Aorta (tissue), 5 donors: Measurements from ENCODE around the gene SMARCE1. TPM values are rescaled to one million over a fixed set of nuclear protein-coding genes. Genes with fewer than 3 reads are reported as not detected.

Experiments
- ATAC-seq: fragments of 200-7000 bp; cut with Tn5 transposase; one replicate; pipeline ENCODE4 v1.9.1; 2022; ENCODE audit warnings: moderate library complexity; ENCODE audit not compliant: low FRiP score
- DNase-seq, 2 donors: peaks; one replicate each; pipeline ENCODE4 v3.0.0-alpha.2; 2020
- H3K27ac ChIP-seq, 2 donors: one replicate each; pipeline ENCODE4 v1.5.1; 2013; ENCODE audit warnings: low read length in 2 of 2, mild to moderate bottlenecking in 2 of 2, moderate library complexity in 2 of 2, control low read depth in 1 of 2, inconsistent platforms in 1 of 2, low read depth in 1 of 2
- H3K27me3 ChIP-seq, 2 donors: one replicate each; pipeline ENCODE4 v1.6.1; 2013; ENCODE audit warnings: control low read depth in 1 of 2, low read length in 1 of 2, mild to moderate bottlenecking in 1 of 2, moderate library complexity in 1 of 2; ENCODE audit not compliant: insufficient read depth in 2 of 2, control insufficient read depth in 1 of 2
- H3K36me3 ChIP-seq, 2 donors: one replicate each; pipeline ENCODE4 v1.6.1; 2013; ENCODE audit warnings: control low read depth in 1 of 2, low read length in 1 of 2, mild to moderate bottlenecking in 1 of 2; ENCODE audit not compliant: insufficient read depth in 2 of 2, control insufficient read depth in 1 of 2
- H3K4me1 ChIP-seq, 2 donors: one replicate each; pipeline ENCODE4 v1.6.1; 2013; ENCODE audit warnings: low read length in 2 of 2, control low read depth in 1 of 2, mild to moderate bottlenecking in 1 of 2, moderate library complexity in 1 of 2; ENCODE audit not compliant: insufficient read depth in 2 of 2, control insufficient read depth in 1 of 2
- H3K4me3 ChIP-seq, 2 donors: one replicate each; pipeline ENCODE4 v1.5.1; 2013; ENCODE audit warnings: low read length in 2 of 2, control low read depth in 1 of 2, mild to moderate bottlenecking in 1 of 2
- H3K9me3 ChIP-seq: one replicate; pipeline ENCODE4 v1.6.1; 2013; ENCODE audit warnings: mild to moderate bottlenecking, low read length; ENCODE audit not compliant: control insufficient read depth
- WGBS, 2 donors: extraction: QIAGEN DNeasy Blood & Tissue Kit; methylation state at CpG; one replicate each; pipeline ENCODE4 v1.1.7; 2013; 5-methylcytosine and 5-hydroxymethylcytosine counted together
- intact Hi-C, 2 donors: fragments of 100-400 bp; cut with DNase I; formaldehyde crosslinking; loops; one replicate each; pipeline versions ENCODE4 v1.14.2 to v1.15.0; 2022
- polyA plus RNA-seq, 2 donors: library from polyadenylated mRNA; stranded (reverse); fragments of 200-250 nt; gene quantifications; one replicate each; pipeline ENCODE4 v1.2.3, GENCODE V29; 2013
- total RNA-seq, 2 donors: library from RNA; stranded (reverse); fragmentation: NEBNext Ultra II Directional; extraction: Animal tissue kit (Norgen Biotek cat#: 25700); gene quantifications; one replicate each; pipeline ENCODE4 v1.2.1, GENCODE V29; 2021
- donor health status: healthy with polysubstance abuse.
- donor health status: Bipolar disorder and iron deficiency.
- donor health status: DM: no; HTN: no; CAD: no.
- donor health status: DM: no; HTN: no; CAD: no.
- donor health status: DM: yes; HTN: yes; CAD: no.

The SMARCE1 gene
- total and polyA plus RNA-seq, 4 donors, result 61.0 to 84.4 (median 76.2) TPM

- Histone ChIP-seq H3K36me3 (no peaks in the 10 kb centered on the region), H3K27ac (no peak overlapping the region), H3K4me1 (no peaks in the 10 kb centered on the region), H3K4me3 (no peak overlapping the region), H3K27me3 (peaks cover 0 to 3% of the 10 kb centered on the region in 2 donors), H3K9me3 (peaks cover 2% of the 10 kb centered on the region)
- intact Hi-C loops, result no loop called here
- WGBS, 2 donors, result 70 to 82% methylated on average over 2 of the region's 2 CpGs
- no peak for DNase-seq
- no peak for ATAC-seq
Measured at GRCh38 chr17:40679523-40679907, 31.9 kb upstream of the SMARCE1 start.

- intact Hi-C loops, result no loop called here
- 48 to 51% methylated on average over 4 of the region's 4 CpGs for WGBS, 2 donors
- Histone ChIP-seq H3K36me3 (no peaks in the 10 kb centered on the region), H3K4me3 (no peak overlapping the region), H3K27me3 (peaks cover 0 to 3% of the 10 kb centered on the region in 2 donors), H3K27ac (no peak overlapping the region), H3K4me1 (no peaks in the 10 kb centered on the region), H3K9me3 (peaks cover 2% of the 10 kb centered on the region)
- DNase-seq (no peak), ATAC-seq (no peak)
Measured at GRCh38 chr17:40678902-40679522, 31.4 kb upstream of the SMARCE1 start.

- ATAC-seq (no peak), DNase-seq (no peak)
- intact Hi-C loops, result no loop called here
- H3K27ac ChIP-seq, result no peak overlapping the region
- peaks cover 2% of the 10 kb centered on the region for H3K9me3 ChIP-seq
- peaks cover 0 to 3% of the 10 kb centered on the region in 2 donors for H3K27me3 ChIP-seq
- no peaks in the 10 kb centered on the region for H3K4me1 ChIP-seq
- 89 to 91% methylated on average over 4 of the region's 4 CpGs for WGBS, 2 donors
- H3K36me3 ChIP-seq, result no peaks in the 10 kb centered on the region
- no peak overlapping the region for H3K4me3 ChIP-seq
Measured at GRCh38 chr17:40675905-40676304, 28.3 kb upstream of the SMARCE1 start.

- 80 to 89% methylated on average over 2 of the region's 2 CpGs for WGBS, 2 donors
- Histone ChIP-seq H3K4me3 (no peak overlapping the region), H3K36me3 (no peaks in the 10 kb centered on the region), H3K27me3 (peaks cover 0 to 3% of the 10 kb centered on the region in 2 donors), H3K9me3 (peaks cover 3% of the 10 kb centered on the region), H3K4me1 (no peaks in the 10 kb centered on the region), H3K27ac (no peak overlapping the region)
- intact Hi-C loops, result no loop called here
- DNase-seq (no peak), ATAC-seq (no peak)
Measured at GRCh38 chr17:40672654-40673053, 25.0 kb upstream of the SMARCE1 start.

- WGBS, 2 donors, result 49 to 55% methylated on average over 4 of the region's 4 CpGs
Measured at GRCh38 chr17:40671282-40671681, 23.7 kb upstream of the SMARCE1 start.

GRCh38 chr17:40666331-40666730 is 18.7 kb upstream of the SMARCE1 start:
- Histone ChIP-seq H3K27ac (no peak overlapping the region), H3K27me3 (peaks cover 0 to 1% of the 10 kb centered on the region in 2 donors), H3K4me3 (no peak overlapping the region), H3K36me3 (no peaks in the 10 kb centered on the region), H3K4me1 (no peaks in the 10 kb centered on the region), H3K9me3 (peaks cover 1% of the 10 kb centered on the region)
- intact Hi-C loops, result no loop called here
- no peak for DNase-seq
- no peak for ATAC-seq

More at GRCh38 chr17:40671282-40671681, 23.7 kb upstream of the SMARCE1 start:
- no peak overlapping the region for H3K27ac ChIP-seq
- H3K4me1 ChIP-seq, result no peaks in the 10 kb centered on the region
- intact Hi-C loops, result no loop called here
- H3K27me3 ChIP-seq, result no peaks in the 10 kb centered on the region
- ATAC-seq, result no peak
- H3K4me3 ChIP-seq, result no peak overlapping the region
- H3K9me3 ChIP-seq, result peaks cover 1% of the 10 kb centered on the region
- no peaks in the 10 kb centered on the region for H3K36me3 ChIP-seq
- no peak for DNase-seq

GRCh38 chr17:40664582-40665333 is 17.1 kb upstream of the SMARCE1 start, which contains the start of gene KRT222:
Gene KRT222 (minus strand): TSS chr17:40665177. CDS start chr17:40665099, 78 bp downstream.
- no peak within 1 kb of the TSS for H3K27ac ChIP-seq
- intact Hi-C loops, result no loop called here
- H3K4me3 ChIP-seq, result no peak within 1 kb of the TSS
- H3K36me3 ChIP-seq, result no peaks in the 10 kb centered on the region
- peaks cover 0 to 3% of the 10 kb centered on the region in 2 donors for H3K27me3 ChIP-seq
- no peak for DNase-seq
- H3K4me1 ChIP-seq, result no peaks in the 10 kb centered on the region
- WGBS, 2 donors, result 11 to 12% methylated on average over 12 of the region's 12 CpGs
- no peak for ATAC-seq
- peaks cover 1% of the 10 kb centered on the region for H3K9me3 ChIP-seq

- Histone ChIP-seq H3K4me1 (no peaks in the 10 kb centered on the region), H3K36me3 (no peaks in the 10 kb centered on the region), H3K27me3 (peaks cover 0 to 3% of the 10 kb centered on the region in 2 donors), H3K4me3 (no peak overlapping the region), H3K27ac (no peak overlapping the region), H3K9me3 (no peaks in the 10 kb centered on the region)
- no peak for ATAC-seq
- DNase-seq, result no peak
- 54 to 68% methylated on average over 3 of the region's 3 CpGs for WGBS, 2 donors
- intact Hi-C loops, result no loop called here
Measured at GRCh38 chr17:40663252-40663651, 15.6 kb upstream of the SMARCE1 start.

- no peak for DNase-seq
- WGBS, 2 donors, result 83 to 90% methylated on average over 7 of the region's 7 CpGs
- intact Hi-C loops, result no loop called here
- no peaks in the 10 kb centered on the region for H3K9me3 ChIP-seq
- no peak for ATAC-seq
- H3K4me3 ChIP-seq, result no peak overlapping the region
- peaks cover 0 to 2% of the 10 kb centered on the region in 2 donors for H3K27me3 ChIP-seq
- no peaks in the 10 kb centered on the region for H3K4me1 ChIP-seq
- H3K36me3 ChIP-seq, result no peaks in the 10 kb centered on the region
- no peak overlapping the region for H3K27ac ChIP-seq
Measured at GRCh38 chr17:40659911-40660310, 12.3 kb upstream of the SMARCE1 start.
